Measurements from ENCODE around the gene ERP44.

GRCh38 chr9:100033877-100034551, 64.8 kb downstream of the ERP44 start:
- TF ChIP-seq POLR2AphosphoS5 (IDR thresholded peaks at IDR 0.05; ENCODE audit: low read depth, low read length), result no peak
- TF ChIP-seq, protein P1, sequence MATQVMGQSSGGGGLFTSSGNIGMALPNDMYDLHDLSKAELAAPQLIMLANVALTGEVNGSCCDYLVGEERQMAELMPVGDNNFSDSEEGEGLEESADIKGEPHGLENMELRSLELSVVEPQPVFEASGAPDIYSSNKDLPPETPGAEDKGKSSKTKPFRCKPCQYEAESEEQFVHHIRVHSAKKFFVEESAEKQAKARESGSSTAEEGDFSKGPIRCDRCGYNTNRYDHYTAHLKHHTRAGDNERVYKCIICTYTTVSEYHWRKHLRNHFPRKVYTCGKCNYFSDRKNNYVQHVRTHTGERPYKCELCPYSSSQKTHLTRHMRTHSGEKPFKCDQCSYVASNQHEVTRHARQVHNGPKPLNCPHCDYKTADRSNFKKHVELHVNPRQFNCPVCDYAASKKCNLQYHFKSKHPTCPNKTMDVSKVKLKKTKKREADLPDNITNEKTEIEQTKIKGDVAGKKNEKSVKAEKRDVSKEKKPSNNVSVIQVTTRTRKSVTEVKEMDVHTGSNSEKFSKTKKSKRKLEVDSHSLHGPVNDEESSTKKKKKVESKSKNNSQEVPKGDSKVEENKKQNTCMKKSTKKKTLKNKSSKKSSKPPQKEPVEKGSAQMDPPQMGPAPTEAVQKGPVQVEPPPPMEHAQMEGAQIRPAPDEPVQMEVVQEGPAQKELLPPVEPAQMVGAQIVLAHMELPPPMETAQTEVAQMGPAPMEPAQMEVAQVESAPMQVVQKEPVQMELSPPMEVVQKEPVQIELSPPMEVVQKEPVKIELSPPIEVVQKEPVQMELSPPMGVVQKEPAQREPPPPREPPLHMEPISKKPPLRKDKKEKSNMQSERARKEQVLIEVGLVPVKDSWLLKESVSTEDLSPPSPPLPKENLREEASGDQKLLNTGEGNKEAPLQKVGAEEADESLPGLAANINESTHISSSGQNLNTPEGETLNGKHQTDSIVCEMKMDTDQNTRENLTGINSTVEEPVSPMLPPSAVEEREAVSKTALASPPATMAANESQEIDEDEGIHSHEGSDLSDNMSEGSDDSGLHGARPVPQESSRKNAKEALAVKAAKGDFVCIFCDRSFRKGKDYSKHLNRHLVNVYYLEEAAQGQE (IDR thresholded peaks at IDR 0.05; ENCODE audit: insufficient read depth in 1 of 2, low read depth in 2 of 2, low read length in 2 of 2), result no peak
- no peak for TF ChIP-seq TAF1 (IDR thresholded peaks at IDR 0.05; ENCODE audit: borderline replicate concordance, insufficient read depth, low read length)
- TF ChIP-seq SIN3A (IDR thresholded peaks at IDR 0.05; ENCODE audit: borderline replicate concordance, insufficient read depth, low read length), result no peak
